ENCODE measurements around the gene THUMPD3.

The THUMPD3 gene

DNA sequence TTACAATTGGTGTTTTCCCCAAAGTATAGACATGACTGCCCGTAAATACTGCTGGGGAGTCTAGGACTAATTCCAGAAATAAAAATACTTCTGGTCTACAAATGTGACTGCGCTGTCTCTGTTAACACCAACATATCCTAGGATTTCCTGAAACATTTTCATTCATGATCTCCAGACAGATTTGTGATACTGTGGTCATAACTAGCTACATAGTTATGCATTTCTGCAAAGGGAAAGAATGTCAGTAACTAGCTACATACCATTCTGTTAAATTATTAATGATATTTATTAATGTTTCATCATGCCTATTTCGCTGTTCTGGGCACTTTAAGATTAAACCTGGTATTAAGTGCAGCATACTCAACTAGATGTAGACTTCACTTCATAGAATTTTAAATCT, 67.9 kb downstream of the THUMPD3 start:
- no peak for DNase-seq
- Histone ChIP-seq H3K36me3 (peaks cover 85 to 90% (median 86%) of the 10 kb centered on the region in 3 donors), H3K27ac (no peak overlapping the region), H3K4me1 (peaks cover 0 to 8% (median 0%) of the 10 kb centered on the region in 4 donors), H3K9me3 (no peaks in the 10 kb centered on the region), H3K27me3 (no peaks in the 10 kb centered on the region), H3K4me3 (no peak overlapping the region)
- TF ChIP-seq, protein P1, sequence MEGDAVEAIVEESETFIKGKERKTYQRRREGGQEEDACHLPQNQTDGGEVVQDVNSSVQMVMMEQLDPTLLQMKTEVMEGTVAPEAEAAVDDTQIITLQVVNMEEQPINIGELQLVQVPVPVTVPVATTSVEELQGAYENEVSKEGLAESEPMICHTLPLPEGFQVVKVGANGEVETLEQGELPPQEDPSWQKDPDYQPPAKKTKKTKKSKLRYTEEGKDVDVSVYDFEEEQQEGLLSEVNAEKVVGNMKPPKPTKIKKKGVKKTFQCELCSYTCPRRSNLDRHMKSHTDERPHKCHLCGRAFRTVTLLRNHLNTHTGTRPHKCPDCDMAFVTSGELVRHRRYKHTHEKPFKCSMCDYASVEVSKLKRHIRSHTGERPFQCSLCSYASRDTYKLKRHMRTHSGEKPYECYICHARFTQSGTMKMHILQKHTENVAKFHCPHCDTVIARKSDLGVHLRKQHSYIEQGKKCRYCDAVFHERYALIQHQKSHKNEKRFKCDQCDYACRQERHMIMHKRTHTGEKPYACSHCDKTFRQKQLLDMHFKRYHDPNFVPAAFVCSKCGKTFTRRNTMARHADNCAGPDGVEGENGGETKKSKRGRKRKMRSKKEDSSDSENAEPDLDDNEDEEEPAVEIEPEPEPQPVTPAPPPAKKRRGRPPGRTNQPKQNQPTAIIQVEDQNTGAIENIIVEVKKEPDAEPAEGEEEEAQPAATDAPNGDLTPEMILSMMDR (IDR thresholded peaks at IDR 0.05): no peak
- intact Hi-C loops (cut with DNase I; ENCODE audit: low total_unique reads): no loop called here

DNA sequence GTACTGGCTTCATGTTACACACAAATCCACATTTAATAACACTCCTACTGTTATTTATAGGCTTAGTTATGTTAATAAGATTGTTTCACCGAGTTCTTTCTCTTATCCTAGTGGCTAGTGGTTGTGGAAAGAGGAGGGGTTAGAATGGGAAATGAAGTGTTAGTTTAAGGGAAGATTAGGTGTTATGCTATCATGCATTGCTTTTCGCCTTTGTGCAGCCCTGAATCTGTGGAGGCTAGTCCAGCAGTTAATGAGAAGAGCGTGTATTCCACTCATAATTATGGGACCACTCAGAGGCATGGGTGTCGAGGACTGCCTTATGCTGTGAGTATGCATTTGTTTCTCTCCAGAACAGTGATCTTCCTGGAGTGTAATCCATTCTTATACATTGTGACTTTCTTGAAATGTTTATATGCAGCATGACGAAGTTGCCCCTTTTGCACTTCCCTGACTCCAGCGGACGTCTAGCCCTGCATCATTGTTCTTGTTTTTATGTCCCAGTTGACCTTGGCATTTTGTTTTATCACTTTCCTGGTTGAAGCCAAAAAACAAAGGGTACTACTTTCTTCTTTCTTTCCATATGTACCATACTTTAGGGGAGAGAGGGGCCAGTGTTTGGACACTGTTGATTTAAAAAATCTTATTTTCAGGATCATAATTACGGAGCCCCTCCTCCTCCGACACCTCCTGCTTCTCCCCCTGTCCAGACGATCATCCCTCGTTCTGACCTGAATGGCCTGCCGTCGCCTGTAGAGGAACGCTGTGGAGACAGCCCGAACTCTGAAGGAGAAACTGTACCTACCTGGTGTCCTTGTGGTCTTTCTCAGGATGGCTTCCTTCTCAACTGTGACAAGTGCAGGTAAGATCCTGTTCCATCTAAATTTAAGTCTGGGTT, 71.0 kb downstream of the THUMPD3 start:
- intact Hi-C loops (cut with DNase I; ENCODE audit: low total_unique reads): no loop called here
- Histone ChIP-seq H3K27ac (no peak overlapping the region), H3K27me3 (no peaks in the 10 kb centered on the region), H3K4me3 (no peak overlapping the region), H3K9me3 (no peaks in the 10 kb centered on the region), H3K36me3 (peaks cover 87 to 100% (median 94%) of the 10 kb centered on the region in 3 donors), H3K4me1 (no peaks in the 10 kb centered on the region)
- TF ChIP-seq, protein P1 (IDR thresholded peaks at IDR 0.05): no peak
- DNase-seq: no peak

DNA sequence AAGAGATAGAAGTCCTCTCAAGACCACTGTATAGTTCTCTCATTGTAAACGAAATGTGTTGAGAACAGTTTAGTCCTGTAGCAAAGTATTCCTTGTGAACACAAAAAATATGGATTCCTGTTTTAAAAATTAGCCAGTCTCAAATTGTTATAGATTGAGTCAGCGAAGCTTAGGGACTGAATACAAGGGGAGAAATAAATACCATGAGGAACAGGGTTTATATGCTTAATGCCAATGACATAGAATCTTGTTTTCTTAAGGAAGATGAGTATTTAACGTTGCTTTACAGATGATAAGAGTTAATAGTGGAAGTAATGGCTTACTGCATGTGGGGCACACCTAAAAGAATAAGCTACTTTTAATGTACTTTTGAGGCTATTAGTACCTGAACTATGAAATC, 72.5 kb downstream of the THUMPD3 start:
- intact Hi-C loops (cut with DNase I; ENCODE audit: low total_unique reads): no loop called here
- no peaks in the 10 kb centered on the region for H3K4me1 ChIP-seq
- TF ChIP-seq, protein P1 (IDR thresholded peaks at IDR 0.05): no peak
- peaks cover 77 to 99% (median 91%) of the 10 kb centered on the region in 3 donors for H3K36me3 ChIP-seq
- no peaks in the 10 kb centered on the region for H3K9me3 ChIP-seq
- no peaks in the 10 kb centered on the region for H3K27me3 ChIP-seq
- no peak for DNase-seq
- no peak overlapping the region for H3K27ac ChIP-seq
- H3K4me3 ChIP-seq: no peak overlapping the region
